Measurements from ENCODE around the gene CEMIP. TPM values are rescaled to one million over a fixed set of nuclear protein-coding genes. Genes with fewer than 3 reads are reported as not detected.

Gene CEMIP
- total and polyA plus RNA-seq, 11 donors, result 0.04 to 9.6 (median 0.19) TPM

- Histone ChIP-seq H3K4me1 (peaks cover 0 to 8% (median 1%) of the 10 kb centered on the region in 12 donors), H3K4me3 (no peak overlapping the region), H3K27ac (no peak overlapping the region), H3K27me3 (no peaks in the 10 kb centered on the region), H3K9me3 (peaks cover 0 to under 1% (median 0%) of the 10 kb centered on the region in 12 donors), H3K36me3 (peaks cover 0 to 43% (median 14%) of the 10 kb centered on the region in 9 donors)
- intact Hi-C loops (cut with DNase I), result loop anchor here (1.0 to 10.0 kb wide), 16 partner anchors 188 to 516 kb away; partner anchors contain the start of gene CEMIP (in 5 of the 10)
- ATAC-seq (no peak), DNase-seq (no peak)
- TF ChIP-seq, protein P1, sequence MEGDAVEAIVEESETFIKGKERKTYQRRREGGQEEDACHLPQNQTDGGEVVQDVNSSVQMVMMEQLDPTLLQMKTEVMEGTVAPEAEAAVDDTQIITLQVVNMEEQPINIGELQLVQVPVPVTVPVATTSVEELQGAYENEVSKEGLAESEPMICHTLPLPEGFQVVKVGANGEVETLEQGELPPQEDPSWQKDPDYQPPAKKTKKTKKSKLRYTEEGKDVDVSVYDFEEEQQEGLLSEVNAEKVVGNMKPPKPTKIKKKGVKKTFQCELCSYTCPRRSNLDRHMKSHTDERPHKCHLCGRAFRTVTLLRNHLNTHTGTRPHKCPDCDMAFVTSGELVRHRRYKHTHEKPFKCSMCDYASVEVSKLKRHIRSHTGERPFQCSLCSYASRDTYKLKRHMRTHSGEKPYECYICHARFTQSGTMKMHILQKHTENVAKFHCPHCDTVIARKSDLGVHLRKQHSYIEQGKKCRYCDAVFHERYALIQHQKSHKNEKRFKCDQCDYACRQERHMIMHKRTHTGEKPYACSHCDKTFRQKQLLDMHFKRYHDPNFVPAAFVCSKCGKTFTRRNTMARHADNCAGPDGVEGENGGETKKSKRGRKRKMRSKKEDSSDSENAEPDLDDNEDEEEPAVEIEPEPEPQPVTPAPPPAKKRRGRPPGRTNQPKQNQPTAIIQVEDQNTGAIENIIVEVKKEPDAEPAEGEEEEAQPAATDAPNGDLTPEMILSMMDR (IDR thresholded peaks at IDR 0.05), result no peak
- WGBS, 4 donors, result 89 to 94% (median 91%) methylated on average over 3 of the region's 3 CpGs
Observed at GRCh38 chr15:80970658-80971057, 191.5 kb downstream of the CEMIP start.

DNA sequence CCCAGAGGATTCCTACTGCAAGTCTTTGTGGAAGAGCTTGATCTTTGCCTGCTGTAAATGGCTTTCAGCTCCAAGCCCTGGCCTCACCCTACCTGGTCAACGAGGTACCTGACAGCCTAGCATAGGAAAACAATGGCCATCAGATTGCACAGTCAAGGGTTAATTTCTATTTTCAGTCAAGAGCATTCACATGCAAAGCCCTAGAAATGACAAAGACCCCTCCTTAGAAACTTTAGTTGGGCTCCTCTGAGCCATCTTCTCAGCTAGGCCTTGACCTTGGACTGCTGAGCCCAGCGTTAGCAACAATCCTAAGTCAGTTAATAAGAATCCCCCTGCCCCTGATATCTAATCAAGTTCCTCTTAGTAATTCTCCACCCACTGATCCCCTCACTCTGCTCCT lies 192.0 kb downstream of the CEMIP start:
- 80 to 85% (median 83%) methylated on average over 2 of the region's 2 CpGs for WGBS, 4 donors
- Histone ChIP-seq H3K9me3 (no peaks in the 10 kb centered on the region), H3K27ac (no peak overlapping the region), H3K36me3 (peaks cover 0 to 44% (median 14%) of the 10 kb centered on the region in 9 donors), H3K27me3 (no peaks in the 10 kb centered on the region), H3K4me1 (peaks cover 0 to 8% (median 1%) of the 10 kb centered on the region in 12 donors), H3K4me3 (no peak overlapping the region)
- no peak for DNase-seq
- ATAC-seq, result no peak
- no peak for TF ChIP-seq POLR2A (IDR thresholded peaks at IDR 0.05)
- TF ChIP-seq, protein P1 (IDR thresholded peaks at IDR 0.05), result no peak
- intact Hi-C loops (cut with DNase I), result loop anchor here (2.0 to 10.0 kb wide), 15 partner anchors 189 to 516 kb away; partner anchors contain the start of gene CEMIP (in 5 of the 10)

DNA sequence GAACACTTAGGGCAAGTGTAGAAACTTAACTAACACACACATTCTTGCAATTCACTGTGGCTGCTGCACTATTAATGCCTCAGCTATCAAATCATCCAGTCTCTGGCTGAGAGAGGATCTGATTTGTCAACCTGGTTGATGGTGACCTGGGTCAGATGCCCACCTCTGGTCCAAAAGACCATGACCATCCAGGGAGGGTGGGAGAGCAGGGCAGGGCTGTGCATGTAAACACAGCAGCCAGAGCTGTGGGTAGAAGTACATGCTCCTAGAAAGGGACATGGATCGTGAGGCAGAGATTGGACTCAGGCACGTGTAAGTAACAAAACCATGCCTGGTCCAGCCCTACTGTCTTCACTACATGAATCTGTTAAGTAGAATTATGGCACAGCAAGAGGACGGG lies 193.1 kb downstream of the CEMIP start:
- Histone ChIP-seq H3K4me3 (no peak overlapping the region), H3K36me3 (peaks cover 0 to 41% (median 14%) of the 10 kb centered on the region in 9 donors), H3K27ac (no peak overlapping the region), H3K27me3 (no peaks in the 10 kb centered on the region), H3K9me3 (no peaks in the 10 kb centered on the region), H3K4me1 (peaks cover 0 to 13% (median 2%) of the 10 kb centered on the region in 12 donors)
- WGBS, 4 donors, result 89 to 100% (median 94%) methylated on average over 3 of the region's 3 CpGs
- DNase-seq (no peak), ATAC-seq (no peak)
- intact Hi-C loops (cut with DNase I), result loop anchor here in 9 of 10 donors (5.0 to 10.0 kb wide), 9 partner anchors 190 to 515 kb away; partner anchors contain the start of gene CEMIP (in 2 of the 9)
- no peak for TF ChIP-seq POLR2A (IDR thresholded peaks at IDR 0.05)
- TF ChIP-seq, protein P1 (IDR thresholded peaks at IDR 0.05), result no peak

DNA sequence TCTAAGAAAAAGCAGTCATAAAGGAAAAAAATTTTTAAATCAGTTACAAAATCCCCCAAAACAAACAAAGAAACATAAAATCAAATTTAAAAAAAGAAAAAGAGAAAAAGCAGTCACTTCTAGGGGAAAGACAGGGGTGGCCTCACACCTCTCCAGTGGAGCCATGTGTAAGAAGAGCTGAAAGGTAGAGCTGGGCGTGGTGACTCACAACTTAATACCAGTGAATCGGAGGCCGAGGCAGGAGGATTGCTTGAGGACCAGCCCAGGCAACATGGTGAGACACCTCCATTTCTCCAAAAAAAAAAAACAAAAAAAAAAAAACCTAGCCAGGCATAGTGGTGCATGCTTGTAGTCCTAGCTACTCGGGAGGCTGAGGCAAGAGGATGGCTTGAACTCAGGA lies 195.7 kb downstream of the CEMIP start:
- WGBS, 4 donors, result 96 to 99% (median 97%) methylated on average over 4 of the region's 4 CpGs
- Histone ChIP-seq H3K36me3 (peaks cover 0 to 46% (median 24%) of the 10 kb centered on the region in 9 donors), H3K27ac (no peak overlapping the region), H3K4me1 (peaks cover 0 to 34% (median 7%) of the 10 kb centered on the region in 12 donors), H3K27me3 (no peaks in the 10 kb centered on the region), H3K4me3 (no peak overlapping the region), H3K9me3 (no peaks in the 10 kb centered on the region)
- intact Hi-C loops (cut with DNase I), result loop anchor here in 9 of 10 donors (5.0 to 10.0 kb wide), 10 partner anchors 132 to 518 kb away; partner anchors contain the start of gene CEMIP (in 2 of the 9)
- no peak for ATAC-seq
- TF ChIP-seq, protein P1 (IDR thresholded peaks at IDR 0.05), result no peak
- no peak for TF ChIP-seq POLR2A (IDR thresholded peaks at IDR 0.05)
- DNase-seq, result no peak
